Central memory CD8-positive, alpha-beta T cell (primary cell): ENCODE results near the gene FOXP3.

ENCODE experiments used
- ATAC-seq: fragments of 150-1000 bp; cut with Tn5 transposase; replicated peaks from 2 replicates; pipeline ENCODE4 v1.10.0; 2022; ENCODE audit warnings: mild to moderate bottlenecking, moderate FRiP score, moderate number of reproducible peaks; ENCODE audit not compliant: poor library complexity, severe bottlenecking; ENCODE audit errors: extremely low read depth
- DNase-seq, 2 donors: peaks; one replicate each; pipeline ENCODE4 v3.0.0; 2021; ENCODE audit warnings: low spot score in 2 of 2
- H3K27ac Mint-ChIP-seq: one replicate; pipeline ENCODE4 v1.8.0; 2022; ENCODE audit warnings: low read depth, mild to moderate bottlenecking, moderate library complexity, mixed read lengths
- H3K27me3 Mint-ChIP-seq: one replicate; pipeline ENCODE4 v1.8.0; 2022; ENCODE audit warnings: mixed read lengths
- H3K36me3 Mint-ChIP-seq: one replicate; pipeline ENCODE4 v1.8.0; 2022; ENCODE audit warnings: mild to moderate bottlenecking, moderate library complexity, mixed read lengths; ENCODE audit not compliant: insufficient read depth
- H3K4me1 Mint-ChIP-seq: one replicate; pipeline ENCODE4 v1.8.0; 2022; ENCODE audit warnings: mixed read lengths
- H3K4me3 Mint-ChIP-seq: one replicate; pipeline ENCODE4 v1.8.0; 2022; ENCODE audit warnings: mild to moderate bottlenecking, moderate library complexity, mixed read lengths
- H3K9me3 Mint-ChIP-seq: one replicate; pipeline ENCODE4 v1.8.0; 2022; ENCODE audit warnings: mixed read lengths

FOXP3 gene

GRCh38 chrX:49269767-49270248 lies 5.3 kb upstream of the FOXP3 start, which contains the start of gene PPP1R3F:
PPP1R3F (plus strand) TSS chrX:49269793; CDS start chrX:49269870, 77 bp downstream.
- Mint-ChIP-seq H3K4me1 (peaks cover 47% of the 10 kb centered on the region), H3K36me3 (peaks cover 18% of the 10 kb centered on the region), H3K9me3 (no peaks in the 10 kb centered on the region), H3K4me3 (peak within 1 kb of the TSS; percentile 84), H3K27ac (peak within 1 kb of the TSS; percentile 98), H3K27me3 (no peaks in the 10 kb centered on the region)
- no peak for DNase-seq
- ATAC-seq = peak; percentile 8

- Mint-ChIP-seq H3K36me3 (peaks cover 18% of the 10 kb centered on the region), H3K9me3 (no peaks in the 10 kb centered on the region), H3K27me3 (no peaks in the 10 kb centered on the region), H3K4me3 (peak overlapping the region; percentile 84), H3K27ac (peak overlapping the region; percentile 98), H3K4me1 (peaks cover 41% of the 10 kb centered on the region)
- ATAC-seq (peak; percentile 85), DNase-seq (peak; percentile 77 to 93)
Measured at GRCh38 chrX:49269010-49269766, 4.7 kb upstream of the FOXP3 start.

DNA sequence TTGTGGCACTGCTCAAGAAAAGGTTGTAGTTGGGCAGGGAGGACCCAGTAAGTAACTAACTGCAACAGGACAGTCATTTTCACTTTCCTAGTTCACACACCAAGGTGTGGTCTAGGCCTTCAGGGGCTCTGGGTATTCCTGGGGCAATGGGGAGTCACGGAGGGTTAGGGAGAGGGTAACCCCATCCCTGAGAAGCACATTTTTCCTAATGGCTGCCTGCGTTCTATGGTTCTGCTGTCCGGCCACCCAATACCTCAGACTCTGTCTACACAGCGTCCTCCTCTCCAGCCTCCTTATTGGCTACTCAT lies 4.1 kb upstream of the FOXP3 start:
- DNase-seq (no peak), ATAC-seq (no peak)
- peak overlapping the region; percentile 98 for H3K27ac Mint-ChIP-seq
- no peaks in the 10 kb centered on the region for H3K27me3 Mint-ChIP-seq
- H3K4me1 Mint-ChIP-seq = peaks cover 40% of the 10 kb centered on the region
- H3K4me3 Mint-ChIP-seq = peak overlapping the region; percentile 84
- H3K36me3 Mint-ChIP-seq = peaks cover 18% of the 10 kb centered on the region
- H3K9me3 Mint-ChIP-seq = no peaks in the 10 kb centered on the region

- no peaks in the 10 kb centered on the region for H3K9me3 Mint-ChIP-seq
- H3K27ac Mint-ChIP-seq = peak overlapping the region; percentile 61
- peaks cover 15% of the 10 kb centered on the region for H3K36me3 Mint-ChIP-seq
- H3K4me3 Mint-ChIP-seq = peak overlapping the region; percentile 53
- H3K4me1 Mint-ChIP-seq = peaks cover 30% of the 10 kb centered on the region
- ATAC-seq (no peak), DNase-seq (no peak)
- no peaks in the 10 kb centered on the region for H3K27me3 Mint-ChIP-seq
Measured at GRCh38 chrX:49266523-49267445, 2.3 kb upstream of the FOXP3 start.

DNA sequence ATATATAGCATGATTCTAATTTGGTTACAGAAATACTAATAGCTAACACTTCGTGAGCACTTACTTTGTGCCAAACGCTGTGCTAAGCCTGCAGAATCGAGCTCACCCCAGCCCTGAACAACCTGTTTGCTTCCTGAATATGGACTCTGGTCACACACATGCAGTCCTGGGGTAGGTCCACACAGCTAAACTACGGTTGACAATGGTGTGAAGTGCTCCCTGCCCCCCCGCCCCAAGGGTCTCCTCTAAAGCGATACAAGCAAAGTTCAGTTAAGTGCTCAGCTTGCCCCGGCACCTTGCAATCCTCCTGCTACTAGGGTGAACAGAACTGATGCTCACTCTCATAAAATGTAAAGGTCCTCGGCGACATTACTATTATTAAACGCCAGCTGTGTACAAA lies 879 bp downstream of the FOXP3 start:
- peaks cover 3% of the 10 kb centered on the region for H3K36me3 Mint-ChIP-seq
- H3K4me1 Mint-ChIP-seq = peaks cover 18% of the 10 kb centered on the region
- no peaks in the 10 kb centered on the region for H3K27me3 Mint-ChIP-seq
- no peak for ATAC-seq
- peak overlapping the region; percentile 78 for H3K27ac Mint-ChIP-seq
- no peaks in the 10 kb centered on the region for H3K9me3 Mint-ChIP-seq
- peak overlapping the region; percentile 68 for H3K4me3 Mint-ChIP-seq
- no peak for DNase-seq

GRCh38 chrX:49262603-49263002 lies 1.9 kb downstream of the FOXP3 start:
- no peak overlapping the region for H3K27ac Mint-ChIP-seq
- ATAC-seq (no peak), DNase-seq (no peak)
- peaks cover 17% of the 10 kb centered on the region for H3K4me1 Mint-ChIP-seq
- no peaks in the 10 kb centered on the region for H3K9me3 Mint-ChIP-seq
- H3K27me3 Mint-ChIP-seq = no peaks in the 10 kb centered on the region
- H3K36me3 Mint-ChIP-seq = no peaks in the 10 kb centered on the region
- H3K4me3 Mint-ChIP-seq = no peak overlapping the region

DNA sequence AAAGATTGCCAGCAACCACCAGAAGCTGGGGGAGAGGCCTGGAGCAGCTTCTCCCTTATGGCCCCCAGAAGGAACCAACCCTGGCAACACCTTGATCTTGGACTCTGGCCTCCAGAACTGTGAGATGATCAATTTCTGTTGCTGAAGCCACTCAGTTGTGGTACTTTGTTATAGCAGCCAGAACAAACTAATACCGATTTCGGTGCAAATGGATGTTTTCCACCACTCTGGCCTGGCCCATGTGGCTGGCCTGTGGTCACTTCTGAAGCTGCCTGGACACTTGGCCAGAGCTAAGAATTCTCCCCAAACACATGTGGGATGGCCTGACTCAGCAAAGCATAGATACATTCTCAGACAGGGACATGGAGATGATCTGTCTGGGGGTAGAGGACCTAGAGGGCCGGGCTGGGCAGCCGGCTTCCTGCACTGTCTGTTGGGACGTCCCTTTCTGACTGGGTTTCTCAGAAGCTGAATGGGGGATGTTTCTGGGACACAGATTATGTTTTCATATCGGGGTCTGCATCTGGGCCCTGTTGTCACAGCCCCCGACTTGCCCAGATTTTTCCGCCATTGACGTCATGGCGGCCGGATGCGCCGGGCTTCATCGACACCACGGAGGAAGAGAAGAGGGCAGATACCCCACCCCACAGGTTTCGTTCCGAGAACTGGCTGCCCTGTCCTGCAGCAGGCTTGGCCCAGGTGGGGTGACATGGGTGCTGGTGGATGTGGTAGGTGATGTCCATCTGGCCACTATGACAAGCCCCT lies 4.1 kb downstream of the FOXP3 start:
- no peaks in the 10 kb centered on the region for H3K36me3 Mint-ChIP-seq
- H3K27me3 Mint-ChIP-seq = no peaks in the 10 kb centered on the region
- H3K27ac Mint-ChIP-seq = no peak overlapping the region
- DNase-seq (no peak), ATAC-seq (no peak)
- no peaks in the 10 kb centered on the region for H3K9me3 Mint-ChIP-seq
- H3K4me3 Mint-ChIP-seq = no peak overlapping the region
- peaks cover 17% of the 10 kb centered on the region for H3K4me1 Mint-ChIP-seq

GRCh38 chrX:49258749-49259124 lies 5.8 kb downstream of the FOXP3 start:
- peak overlapping the region; percentile 62 for H3K27ac Mint-ChIP-seq
- DNase-seq (no peak), ATAC-seq (no peak)
- H3K4me3 Mint-ChIP-seq = peak overlapping the region; percentile 19
- H3K9me3 Mint-ChIP-seq = no peaks in the 10 kb centered on the region
- H3K36me3 Mint-ChIP-seq = no peaks in the 10 kb centered on the region
- peaks cover 12% of the 10 kb centered on the region for H3K4me1 Mint-ChIP-seq
- H3K27me3 Mint-ChIP-seq = no peaks in the 10 kb centered on the region

DNA sequence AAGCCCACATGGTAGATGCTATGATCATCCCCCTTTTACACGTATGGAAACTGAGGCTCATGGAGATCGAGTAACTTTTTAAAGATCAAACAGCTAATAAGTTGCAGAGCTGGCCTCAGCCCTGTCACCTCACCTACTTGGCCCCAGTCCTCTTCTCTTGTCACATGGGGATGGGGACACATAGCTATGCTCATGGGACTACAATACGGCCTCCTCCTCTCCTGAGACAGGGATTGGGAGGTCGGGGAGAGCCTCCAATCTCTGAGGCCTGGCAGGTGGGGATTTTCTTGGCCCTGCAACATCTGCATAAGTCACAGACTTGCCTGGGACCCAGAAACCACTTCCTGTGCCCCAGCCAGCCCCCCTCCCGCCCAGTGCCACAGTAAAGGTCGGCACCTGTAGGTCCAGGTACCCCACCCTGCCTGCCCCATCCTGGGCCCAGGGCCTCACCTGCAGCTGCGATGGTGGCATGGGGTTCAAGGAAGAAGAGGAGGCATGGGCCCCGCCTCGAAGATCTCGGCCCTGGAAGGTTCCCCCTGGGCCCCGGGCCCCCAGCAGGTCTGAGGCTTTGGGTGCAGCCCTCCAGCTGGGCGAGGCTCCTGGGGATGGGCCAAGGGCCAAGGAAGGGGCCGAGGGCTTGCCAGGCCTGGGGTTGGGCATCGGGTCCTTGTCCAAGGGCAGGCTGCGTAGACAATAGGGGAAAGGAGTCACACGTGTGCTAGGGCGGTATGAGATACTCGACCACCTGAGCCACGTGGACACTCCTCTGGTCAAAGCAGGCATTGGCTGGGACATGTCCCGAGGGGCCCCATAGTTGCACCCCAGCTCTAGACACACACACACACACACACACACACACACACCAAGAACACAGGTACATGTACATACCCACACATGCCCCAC lies 6.4 kb downstream of the FOXP3 start:
- Mint-ChIP-seq H3K27ac (peak overlapping the region; percentile 16), H3K4me1 (peaks cover 12% of the 10 kb centered on the region), H3K9me3 (no peaks in the 10 kb centered on the region), H3K4me3 (peak overlapping the region; percentile 23), H3K27me3 (no peaks in the 10 kb centered on the region), H3K36me3 (no peaks in the 10 kb centered on the region)
- no peak for DNase-seq
- ATAC-seq = peak; percentile 49

- ATAC-seq = no peak
- Mint-ChIP-seq H3K36me3 (no peaks in the 10 kb centered on the region), H3K9me3 (no peaks in the 10 kb centered on the region), H3K4me3 (peak overlapping the region; percentile 23), H3K4me1 (peaks cover 11% of the 10 kb centered on the region), H3K27ac (peak overlapping the region; percentile 16), H3K27me3 (no peaks in the 10 kb centered on the region)
- DNase-seq = no peak
Measured at GRCh38 chrX:49257074-49257790, 7.3 kb downstream of the FOXP3 start.

DNA sequence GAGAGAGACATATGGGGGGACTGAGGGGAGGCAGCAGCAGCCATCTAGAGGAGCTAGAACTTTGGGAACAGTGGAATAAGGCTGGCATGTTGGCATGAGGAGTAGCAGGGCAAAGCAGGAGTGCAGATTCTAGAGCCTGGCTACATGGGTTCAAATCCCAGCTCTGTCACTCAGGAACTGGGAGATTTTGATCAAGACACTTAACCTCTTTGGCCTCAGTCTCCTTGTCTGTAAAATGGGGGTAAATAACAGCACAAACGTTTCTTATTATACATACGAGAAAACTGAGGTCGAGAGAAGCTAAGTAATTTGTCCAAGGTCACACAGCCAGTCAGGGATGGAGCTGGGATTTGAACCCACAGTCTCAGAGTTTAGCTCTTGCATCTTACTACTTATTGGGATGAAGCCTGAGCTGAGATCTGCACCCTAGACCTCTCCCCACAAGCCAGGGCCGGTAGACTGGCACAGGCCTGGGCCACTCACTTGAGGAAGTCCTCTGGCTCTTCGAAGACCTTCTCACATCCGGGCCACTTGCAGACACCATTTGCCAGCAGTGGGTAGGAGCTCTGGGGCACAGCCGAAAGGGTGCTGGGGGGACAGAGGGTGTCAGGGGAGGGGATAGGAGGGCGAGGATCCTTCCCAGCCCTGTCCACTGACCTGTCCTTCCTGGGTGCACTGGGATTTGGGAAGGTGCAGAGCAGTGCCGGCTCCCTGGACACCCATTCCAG lies 8.1 kb downstream of the FOXP3 start:
- Mint-ChIP-seq H3K4me1 (peaks cover 5% of the 10 kb centered on the region), H3K36me3 (no peaks in the 10 kb centered on the region), H3K4me3 (no peak overlapping the region), H3K27me3 (no peaks in the 10 kb centered on the region), H3K9me3 (no peaks in the 10 kb centered on the region), H3K27ac (peak overlapping the region; percentile 59)
- DNase-seq (no peak), ATAC-seq (no peak)
